Osteoblast (primary cell): ENCODE data around the gene FOXL3. TPM values are rescaled to one million over a fixed set of nuclear protein-coding genes. Genes with fewer than 3 reads are reported as not detected.

ENCODE experiments used
- DNase-seq: peaks from one replicate; pipeline ENCODE4 v3.0.0; 2011; ENCODE audit warnings: low spot score, mixed read lengths; ENCODE audit not compliant: insufficient read length; ENCODE audit errors: missing footprints
- H2AFZ ChIP-seq: 2 replicates; pipeline ENCODE4 v1.6.0; 2011; ENCODE audit warnings: mild to moderate bottlenecking, low read length
- H3K27ac ChIP-seq: 2 replicates; pipeline ENCODE4 v1.5.1; 2011; ENCODE audit warnings: mild to moderate bottlenecking, low read depth, low read length, moderate library complexity
- H3K27me3 ChIP-seq: 2 replicates; pipeline ENCODE4 v1.6.0; 2012; ENCODE audit warnings: mild to moderate bottlenecking, control low read depth, inconsistent platforms, low read length, moderate library complexity; ENCODE audit not compliant: insufficient read depth
- H3K36me3 ChIP-seq: 2 replicates; pipeline ENCODE4 v1.5.1; 2011; ENCODE audit warnings: mild to moderate bottlenecking, low read length, control low read depth, moderate library complexity; ENCODE audit not compliant: insufficient read depth
- H3K4me1 ChIP-seq: 2 replicates; pipeline ENCODE4 v1.5.1; 2011; ENCODE audit warnings: mild to moderate bottlenecking, low read length, control low read depth, moderate library complexity; ENCODE audit not compliant: insufficient read depth
- H3K4me2 ChIP-seq: 2 replicates; pipeline ENCODE4 v1.6.0; 2011; ENCODE audit warnings: mild to moderate bottlenecking, low read length; ENCODE audit not compliant: insufficient read depth
- H3K4me3 ChIP-seq: fragments of 200-600 bp; sonication (generic); 3 replicates; pipeline ENCODE4 v1.5.1; 2012; ENCODE audit warnings: mild to moderate bottlenecking, low read length, inconsistent platforms; ENCODE audit not compliant: insufficient read depth
- H3K79me2 ChIP-seq: 2 replicates; pipeline ENCODE4 v1.6.0; 2012; ENCODE audit warnings: mild to moderate bottlenecking, low read length, control low read depth, inconsistent platforms; ENCODE audit not compliant: insufficient read depth
- H3K9me3 ChIP-seq: 2 replicates; pipeline ENCODE4 v1.5.1; 2011; ENCODE audit warnings: low read depth, low read length, control low read depth
- H4K20me1 ChIP-seq: 2 replicates; pipeline ENCODE4 v1.6.0; 2012; ENCODE audit warnings: mild to moderate bottlenecking, low read length, control low read depth; ENCODE audit not compliant: insufficient read depth
- CTCF ChIP-seq: IDR thresholded peaks from 2 replicates; pipeline ENCODE4 v1.5.1; 2011; ENCODE audit warnings: mild to moderate bottlenecking, low read depth, low read length, moderate library complexity; ENCODE audit errors: extremely low read depth
- total RNA-seq: library from RNA; depleted of rRNA; stranded (reverse); fragments of >200 nt; gene quantifications from 2 replicates; pipeline ENCODE4 v1.2.3, GENCODE V29; 2012

FOXL3 gene
- total RNA-seq, 1 donor, result not detected

GRCh38 chr7:326273-326672, 36.3 kb downstream of the FOXL3 start:
- no peak for TF ChIP-seq CTCF
- Histone ChIP-seq H2AFZ (no peak overlapping the region), H3K27ac (no peak overlapping the region), H3K79me2 (no peaks in the 10 kb centered on the region), H3K27me3 (peaks cover 27% of the 10 kb centered on the region), H3K4me1 (no peaks in the 10 kb centered on the region), H3K9me3 (peaks cover 6% of the 10 kb centered on the region), H3K4me2 (no peak overlapping the region), H3K36me3 (no peaks in the 10 kb centered on the region), H4K20me1 (no peaks in the 10 kb centered on the region), H3K4me3 (no peak overlapping the region)
- DNase-seq, result peak; percentile 56

- Histone ChIP-seq H3K9me3 (peaks cover 6% of the 10 kb centered on the region), H4K20me1 (no peaks in the 10 kb centered on the region), H3K79me2 (no peaks in the 10 kb centered on the region), H3K27me3 (peaks cover 27% of the 10 kb centered on the region), H3K27ac (no peak overlapping the region), H3K4me1 (no peaks in the 10 kb centered on the region), H2AFZ (no peak overlapping the region), H3K4me2 (no peak overlapping the region), H3K36me3 (no peaks in the 10 kb centered on the region), H3K4me3 (no peak overlapping the region)
- peak; percentile 73 for DNase-seq
- TF ChIP-seq CTCF, result no peak
These were observed 36.9 kb downstream of the FOXL3 start for GRCh38 chr7:326809-327232.

- H3K27me3 ChIP-seq, result peaks cover 27% of the 10 kb centered on the region
- H3K4me3 ChIP-seq, result no peak overlapping the region
- no peaks in the 10 kb centered on the region for H3K36me3 ChIP-seq
- H3K79me2 ChIP-seq, result no peaks in the 10 kb centered on the region
- no peaks in the 10 kb centered on the region for H3K4me1 ChIP-seq
- peak; percentile 32 for DNase-seq
- TF ChIP-seq CTCF, result no peak
- H2AFZ ChIP-seq, result no peak overlapping the region
- H3K27ac ChIP-seq, result no peak overlapping the region
- H3K9me3 ChIP-seq, result peaks cover 6% of the 10 kb centered on the region
- no peak overlapping the region for H3K4me2 ChIP-seq
- no peaks in the 10 kb centered on the region for H4K20me1 ChIP-seq
These were observed 37.4 kb downstream of the FOXL3 start for GRCh38 chr7:327233-327931.

DNA sequence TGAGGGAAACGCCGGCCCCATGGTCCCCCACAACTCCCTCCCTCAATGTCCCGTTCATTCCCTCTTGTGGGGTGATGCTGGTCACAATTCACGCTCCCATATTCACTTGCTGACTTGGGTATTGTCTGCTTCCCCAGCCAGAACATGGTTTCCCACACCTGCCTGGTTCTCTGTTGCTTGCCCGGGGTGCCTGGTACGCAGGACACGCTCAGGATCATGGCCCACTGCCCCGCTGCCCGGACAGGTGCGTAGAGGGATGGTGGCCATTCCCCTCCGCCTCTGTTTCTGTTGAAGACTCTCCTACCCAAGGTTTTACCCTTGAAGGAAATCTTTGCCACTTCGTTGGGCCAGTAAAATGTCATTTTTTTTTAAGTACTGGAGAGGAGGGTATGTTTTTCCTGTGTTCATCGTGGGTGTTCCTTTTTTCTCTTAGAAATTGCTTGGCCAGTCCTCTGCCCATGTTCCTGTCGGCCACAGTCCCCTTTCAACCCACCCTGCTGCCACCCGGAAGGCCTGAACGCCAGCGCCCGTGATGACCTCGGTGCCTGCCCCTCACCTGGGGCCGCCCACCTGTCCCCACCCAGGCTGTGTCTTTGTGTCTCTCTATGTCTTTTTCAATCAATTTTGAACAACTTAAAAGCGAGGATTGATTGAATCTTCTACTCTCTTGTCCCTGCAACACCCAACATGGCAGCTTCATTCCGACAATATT, 38.2 kb downstream of the FOXL3 start:
- Histone ChIP-seq H2AFZ (no peak overlapping the region), H3K4me2 (no peak overlapping the region), H3K36me3 (no peaks in the 10 kb centered on the region), H3K9me3 (peaks cover 6% of the 10 kb centered on the region), H3K4me3 (no peak overlapping the region), H3K4me1 (peaks cover 4% of the 10 kb centered on the region), H3K27me3 (peaks cover 27% of the 10 kb centered on the region), H3K27ac (no peak overlapping the region), H3K79me2 (no peaks in the 10 kb centered on the region), H4K20me1 (no peaks in the 10 kb centered on the region)
- no peak for TF ChIP-seq CTCF
- DNase-seq, result peak; percentile 57
